MV-4-11 (cell line): ENCODE measurements around the gene USP2.

Experiments used
- DNase-seq: peaks from one replicate; lab custom pipeline; 2025; lab: John Stamatoyannopoulos, UW

Gene USP2

GRCh38 chr11:119322360-119322739, 59.1 kb downstream of the USP2 start:
- DNase-seq: peak; percentile 32

- DNase-seq: no peak
Measured at GRCh38 chr11:119320776-119321524, 60.5 kb downstream of the USP2 start.

- DNase-seq: no peak
Measured at GRCh38 chr11:119320240-119320775, 61.2 kb downstream of the USP2 start.

- no peak for DNase-seq
Measured at GRCh38 chr11:119319700-119320239, 61.7 kb downstream of the USP2 start.

GRCh38 chr11:119319136-119319699, 62.3 kb downstream of the USP2 start:
- DNase-seq: no peak

- peak; percentile 76 for DNase-seq
Measured at GRCh38 chr11:119318240-119319135, 63.0 kb downstream of the USP2 start.

GRCh38 chr11:119317592-119318239, 63.8 kb downstream of the USP2 start:
- no peak for DNase-seq

- no peak for DNase-seq
Measured at GRCh38 chr11:119316729-119317591, 64.5 kb downstream of the USP2 start, which contains the start of gene MCAM. TSS of gene MCAM (minus strand) at chr11:119317130. CDS start at chr11:119317101, 29 bp downstream.

- no peak for DNase-seq
Measured at GRCh38 chr11:119316016-119316728, 65.3 kb downstream of the USP2 start.

GRCh38 chr11:119315131-119316015, 66.1 kb downstream of the USP2 start:
- no peak for DNase-seq

- no peak for DNase-seq
Measured at GRCh38 chr11:119314726-119315125, 66.8 kb downstream of the USP2 start.

- DNase-seq: no peak
Measured at GRCh38 chr11:119310682-119311052, 70.8 kb downstream of the USP2 start.

GRCh38 chr11:119309953-119310681, 71.4 kb downstream of the USP2 start:
- no peak for DNase-seq

GRCh38 chr11:119309411-119309810, 72.1 kb downstream of the USP2 start:
- no peak for DNase-seq

GRCh38 chr11:119307974-119308373, 73.5 kb downstream of the USP2 start:
- DNase-seq: no peak

- DNase-seq: no peak
Measured at GRCh38 chr11:119307219-119307618, 74.3 kb downstream of the USP2 start.

- peak; percentile 61 for DNase-seq
Measured at GRCh38 chr11:119306373-119306890, 75.1 kb downstream of the USP2 start.
